Stimulated activated effector memory CD8-positive, alpha-beta T cell treated with anti-CD3 and anti-CD28 coated beads, Interleukin-12 subunit alpha, Interleukin-12 subunit beta, amount 100 ng/mL, for 72 hours (primary cell): Measurements from ENCODE around the gene MSMB.
A peak's percentile ranks its signal among the peaks of the same experiment; 100 is the strongest.
"Not testable (repeated sequence)": the region's sequence is repeated elsewhere in the genome, so short reads cannot be mapped to it uniquely, and the experiment has no call there.

ENCODE experiments used
- ATAC-seq: fragments of 150-1000 bp; cut with Tn5 transposase; 2 replicates; pipeline ENCODE4 v1.10.0; 2021
- DNase-seq, 2 donors: peaks; one replicate each; pipeline ENCODE4 v3.0.0; 2021 to 2022; ENCODE audit warnings: low spot score in 2 of 2
- H3K27ac Mint-ChIP-seq: one replicate; pipeline ENCODE4 v1.8.0; 2022; ENCODE audit warnings: mild to moderate bottlenecking, mixed read lengths
- H3K36me3 Mint-ChIP-seq: one replicate; pipeline ENCODE4 v1.8.0; 2022; ENCODE audit warnings: mild to moderate bottlenecking, mixed read lengths
- H3K4me1 Mint-ChIP-seq: one replicate; pipeline ENCODE4 v1.8.0; 2022; ENCODE audit warnings: mixed read lengths
- H3K4me3 Mint-ChIP-seq: one replicate; pipeline ENCODE4 v1.8.0; 2022; ENCODE audit warnings: mild to moderate bottlenecking, mixed read lengths
- H3K9me3 Mint-ChIP-seq: one replicate; pipeline ENCODE4 v1.8.0; 2022; ENCODE audit warnings: mixed read lengths

The MSMB gene

DNA sequence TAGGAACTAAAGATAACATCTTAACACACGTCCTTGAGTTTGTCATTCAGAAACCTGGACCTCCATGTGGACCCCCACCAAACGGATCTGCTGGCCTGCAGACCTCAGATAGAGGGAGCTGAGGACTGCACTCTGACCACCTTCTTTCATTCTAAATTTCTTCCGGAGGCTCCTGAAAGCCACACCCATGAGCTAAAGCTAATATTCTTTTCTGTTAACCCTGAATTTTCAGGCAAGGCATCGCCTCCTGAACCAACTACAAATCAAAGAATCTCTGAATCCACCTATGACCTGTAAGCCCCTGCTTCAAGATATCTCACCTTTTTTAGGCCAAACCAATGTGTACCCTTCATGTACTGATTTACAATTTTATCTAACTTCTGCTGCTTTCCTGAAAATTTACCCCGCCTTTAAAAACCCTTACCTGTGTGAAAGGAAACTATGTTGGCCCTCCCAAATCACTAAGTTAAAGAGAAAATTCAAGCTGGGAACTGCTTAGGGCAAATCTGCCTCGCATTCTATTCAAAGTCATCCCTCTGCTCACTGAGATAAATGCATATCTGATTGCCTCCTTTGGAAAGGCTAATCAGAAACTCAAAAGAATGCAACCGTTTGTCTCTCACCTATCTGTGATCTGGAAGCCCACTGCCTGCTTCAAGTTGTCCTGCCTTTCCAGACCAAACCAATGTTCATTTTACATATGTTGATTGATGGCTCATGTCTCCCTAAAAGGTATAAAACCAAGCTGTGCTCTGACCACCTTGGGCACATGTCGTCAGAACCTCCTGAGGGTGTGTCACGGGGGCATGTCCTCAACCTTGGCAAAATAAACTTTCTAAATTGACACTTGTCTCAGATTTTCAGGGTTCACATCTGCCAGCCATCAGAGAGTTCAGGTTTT is 7.7 kb upstream of the MSMB start:
- no peak overlapping the region for H3K4me3 Mint-ChIP-seq
- no peak for DNase-seq
- H3K4me1 Mint-ChIP-seq: peaks cover 6% of the 10 kb centered on the region
- H3K27ac Mint-ChIP-seq: no peak overlapping the region
- H3K9me3 Mint-ChIP-seq: peaks cover 3% of the 10 kb centered on the region
- ATAC-seq: no peak
- no peaks in the 10 kb centered on the region for H3K36me3 Mint-ChIP-seq

DNA sequence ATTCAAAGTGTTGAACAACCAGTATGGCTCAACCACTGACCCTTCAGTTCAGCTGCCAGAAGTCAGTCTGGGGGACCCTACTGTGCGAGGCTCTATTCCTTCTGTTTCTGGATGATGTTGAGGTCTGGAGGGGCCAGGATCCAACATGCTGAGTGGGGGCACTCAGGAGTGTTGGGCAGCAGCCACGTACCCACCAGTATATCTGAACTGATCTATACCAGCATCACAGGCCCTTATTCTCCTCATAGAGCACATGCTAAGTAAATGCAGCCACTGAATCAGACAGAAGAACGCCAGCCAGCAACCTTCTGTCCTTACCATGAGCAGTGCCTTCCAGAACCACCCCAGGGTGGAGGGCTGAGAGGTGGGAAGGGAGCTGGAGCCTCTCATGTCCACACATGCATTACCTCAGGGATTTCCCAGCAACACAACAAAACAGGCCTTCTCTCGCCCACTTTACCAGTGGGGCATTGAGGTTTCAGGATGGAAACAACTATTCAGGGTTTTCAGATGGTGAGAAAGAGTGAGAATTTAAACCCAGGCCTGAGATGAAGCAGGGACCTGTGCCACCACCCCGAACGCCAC is 6.8 kb upstream of the MSMB start:
- ATAC-seq: no peak
- Mint-ChIP-seq H3K27ac (no peak overlapping the region), H3K9me3 (peaks cover 3% of the 10 kb centered on the region), H3K4me3 (no peak overlapping the region), H3K4me1 (peaks cover 6% of the 10 kb centered on the region), H3K36me3 (no peaks in the 10 kb centered on the region)
- no peak for DNase-seq

DNA sequence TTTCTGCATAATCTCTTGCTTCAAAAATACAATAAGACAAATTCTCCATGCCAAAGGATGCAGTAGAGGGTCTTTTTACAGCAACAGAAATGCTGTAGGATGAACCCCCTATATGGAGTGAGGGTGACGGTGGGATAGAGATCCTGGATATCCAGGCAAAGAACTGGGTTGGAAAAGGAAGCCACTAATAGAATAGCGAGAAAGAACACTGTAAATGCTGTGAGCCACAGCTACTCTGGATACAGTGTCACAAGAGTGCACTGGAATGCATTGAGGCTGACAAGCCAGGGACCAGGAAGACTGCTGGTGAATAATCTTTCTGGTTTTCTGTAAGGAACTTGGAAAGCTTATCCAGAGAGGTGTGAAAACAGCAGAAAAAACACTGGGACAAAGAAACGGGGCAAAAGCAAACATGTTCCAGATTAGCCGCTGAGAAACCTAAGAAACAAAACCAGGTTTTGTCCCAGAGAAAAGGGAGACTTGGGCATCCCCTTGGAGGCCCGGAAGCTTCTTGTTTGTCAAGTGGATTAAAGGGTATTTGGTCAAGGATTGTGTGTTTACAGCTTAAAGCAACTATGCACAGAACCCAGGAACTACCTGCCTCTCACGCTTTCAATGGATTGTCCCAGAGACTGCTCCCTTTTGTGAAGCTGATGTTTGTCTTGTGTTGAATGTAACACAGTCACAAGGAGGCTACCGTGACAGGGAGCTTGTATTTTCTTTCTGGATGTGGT is 6.2 kb upstream of the MSMB start:
- Mint-ChIP-seq H3K4me1 (peaks cover 6% of the 10 kb centered on the region), H3K9me3 (peaks cover 3% of the 10 kb centered on the region), H3K36me3 (no peaks in the 10 kb centered on the region), H3K4me3 (no peak overlapping the region), H3K27ac (no peak overlapping the region)
- DNase-seq (no peak), ATAC-seq (no peak)

DNA sequence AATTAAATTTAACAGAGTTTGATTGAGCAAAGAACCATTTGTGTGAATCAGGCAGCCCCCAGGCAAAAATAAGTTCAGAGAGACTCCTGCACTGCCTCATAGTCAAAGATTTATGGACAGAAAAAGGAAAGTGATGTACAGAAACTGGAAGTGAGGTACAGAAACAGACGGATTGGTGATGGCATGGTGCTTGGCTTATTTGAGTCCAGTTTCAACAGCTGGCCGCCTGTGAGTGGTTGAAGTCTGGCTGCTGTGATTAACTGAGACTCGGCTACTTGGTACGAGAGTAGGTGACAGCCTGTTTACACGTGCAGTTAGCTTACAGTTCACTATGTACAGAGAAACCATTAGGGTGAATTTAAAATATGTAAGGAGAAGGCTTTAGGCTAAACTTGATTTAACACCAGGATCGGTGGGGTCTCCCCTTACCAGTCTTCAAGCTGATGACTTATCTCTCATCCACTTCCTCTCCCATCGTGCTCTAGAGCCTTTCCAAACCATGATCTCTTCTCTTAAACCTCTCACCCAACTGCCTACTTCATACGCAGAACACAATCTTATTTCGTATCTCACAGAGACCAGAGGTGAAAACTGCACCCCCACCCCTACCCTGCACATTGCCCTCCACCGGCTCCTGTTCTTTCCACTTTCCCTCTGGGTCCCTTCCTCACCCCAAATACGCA is 5.0 kb upstream of the MSMB start:
- no peak for DNase-seq
- no peak for ATAC-seq
- H3K4me1 Mint-ChIP-seq: peaks cover 6% of the 10 kb centered on the region
- no peak overlapping the region for H3K27ac Mint-ChIP-seq
- no peaks in the 10 kb centered on the region for H3K36me3 Mint-ChIP-seq
- H3K9me3 Mint-ChIP-seq: no peaks in the 10 kb centered on the region
- no peak overlapping the region for H3K4me3 Mint-ChIP-seq

DNA sequence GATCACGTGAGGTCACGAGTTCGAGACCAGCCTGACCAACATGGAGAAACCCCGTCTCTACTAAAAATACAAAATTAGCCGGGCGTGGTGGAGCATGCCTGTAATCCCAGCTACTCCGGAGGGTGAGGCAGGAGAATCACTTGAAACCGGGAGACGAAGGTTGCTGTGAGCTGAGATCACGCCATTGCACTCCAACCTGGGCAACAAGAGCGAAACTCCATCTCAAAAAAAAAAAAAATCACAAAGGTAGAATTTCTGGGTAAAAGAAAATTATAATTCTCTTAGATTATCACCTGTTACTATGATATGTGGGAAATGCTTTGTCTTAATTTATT is 3.4 kb upstream of the MSMB start:
- not testable (repeated sequence) for H3K36me3 Mint-ChIP-seq, H3K27ac Mint-ChIP-seq, DNase-seq, H3K4me1 Mint-ChIP-seq, H3K4me3 Mint-ChIP-seq, H3K9me3 Mint-ChIP-seq, ATAC-seq

DNA sequence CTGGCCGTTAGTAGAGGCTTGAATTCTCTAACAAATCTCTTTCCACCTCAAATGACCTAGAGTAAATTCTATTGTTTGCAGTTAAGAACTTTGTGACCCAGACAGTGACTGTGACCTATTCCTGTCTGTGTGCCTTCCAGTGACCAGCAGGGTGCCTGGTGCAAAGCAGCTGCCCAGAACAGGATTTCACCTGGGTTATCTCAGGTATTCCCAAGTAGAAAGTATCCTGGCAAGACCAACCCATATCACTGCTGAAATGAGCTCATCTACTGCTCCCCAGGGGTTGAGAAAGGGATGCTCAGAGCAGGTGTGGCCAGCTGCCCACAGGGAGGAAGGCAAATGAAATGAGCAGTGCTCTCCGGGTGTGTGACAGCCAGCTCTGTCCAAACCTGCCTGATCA is 2.1 kb upstream of the MSMB start:
- H3K27ac Mint-ChIP-seq: no peak overlapping the region
- no peak overlapping the region for H3K4me3 Mint-ChIP-seq
- no peaks in the 10 kb centered on the region for H3K9me3 Mint-ChIP-seq
- no peak for DNase-seq
- no peaks in the 10 kb centered on the region for H3K4me1 Mint-ChIP-seq
- no peaks in the 10 kb centered on the region for H3K36me3 Mint-ChIP-seq
- ATAC-seq: no peak

DNA sequence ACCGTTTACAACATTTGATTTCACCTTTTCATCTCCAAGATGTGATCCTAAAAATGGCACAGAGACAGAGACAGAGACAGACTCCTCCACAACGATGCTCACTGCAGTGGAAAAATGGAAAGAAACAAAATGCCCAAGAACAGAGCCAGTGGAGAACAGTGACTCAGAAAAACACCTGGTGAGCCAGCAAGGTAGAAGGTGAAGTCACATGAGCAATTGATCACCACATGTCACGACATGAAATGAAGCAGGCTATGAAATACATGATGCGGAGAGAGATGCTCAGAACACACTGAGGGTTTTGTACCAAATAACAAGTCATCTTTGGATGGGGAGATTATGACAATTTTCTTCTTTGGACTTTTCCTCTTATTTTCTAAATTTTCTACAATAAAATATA is 3.5 kb downstream of the MSMB start:
- no peak for ATAC-seq
- Mint-ChIP-seq H3K9me3 (no peaks in the 10 kb centered on the region), H3K36me3 (no peaks in the 10 kb centered on the region), H3K4me1 (no peaks in the 10 kb centered on the region), H3K4me3 (no peak overlapping the region), H3K27ac (no peak overlapping the region)
- no peak for DNase-seq

DNA sequence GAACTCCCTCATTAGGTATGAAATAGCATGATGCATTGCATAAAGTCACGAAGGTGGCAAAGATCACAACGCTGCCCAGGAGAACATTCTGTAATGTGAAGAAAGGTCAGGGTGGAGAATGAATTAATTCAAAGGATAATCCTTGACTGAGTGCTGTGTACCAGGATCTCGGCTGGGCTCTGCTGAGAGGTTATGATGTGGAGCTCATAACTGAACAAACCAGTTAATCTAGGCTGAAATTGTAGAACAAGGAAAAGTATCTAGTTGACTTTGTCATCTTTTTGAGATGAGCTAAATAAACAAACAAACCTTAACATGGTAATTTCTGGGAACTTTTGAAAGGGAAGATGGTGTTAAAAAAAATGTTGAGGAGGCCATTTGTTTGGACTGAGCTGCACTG is 6.1 kb downstream of the MSMB start:
- H3K27ac Mint-ChIP-seq: no peak overlapping the region
- ATAC-seq: no peak
- H3K9me3 Mint-ChIP-seq: no peaks in the 10 kb centered on the region
- no peak for DNase-seq
- no peaks in the 10 kb centered on the region for H3K4me1 Mint-ChIP-seq
- no peak overlapping the region for H3K4me3 Mint-ChIP-seq
- H3K36me3 Mint-ChIP-seq: no peaks in the 10 kb centered on the region

DNA sequence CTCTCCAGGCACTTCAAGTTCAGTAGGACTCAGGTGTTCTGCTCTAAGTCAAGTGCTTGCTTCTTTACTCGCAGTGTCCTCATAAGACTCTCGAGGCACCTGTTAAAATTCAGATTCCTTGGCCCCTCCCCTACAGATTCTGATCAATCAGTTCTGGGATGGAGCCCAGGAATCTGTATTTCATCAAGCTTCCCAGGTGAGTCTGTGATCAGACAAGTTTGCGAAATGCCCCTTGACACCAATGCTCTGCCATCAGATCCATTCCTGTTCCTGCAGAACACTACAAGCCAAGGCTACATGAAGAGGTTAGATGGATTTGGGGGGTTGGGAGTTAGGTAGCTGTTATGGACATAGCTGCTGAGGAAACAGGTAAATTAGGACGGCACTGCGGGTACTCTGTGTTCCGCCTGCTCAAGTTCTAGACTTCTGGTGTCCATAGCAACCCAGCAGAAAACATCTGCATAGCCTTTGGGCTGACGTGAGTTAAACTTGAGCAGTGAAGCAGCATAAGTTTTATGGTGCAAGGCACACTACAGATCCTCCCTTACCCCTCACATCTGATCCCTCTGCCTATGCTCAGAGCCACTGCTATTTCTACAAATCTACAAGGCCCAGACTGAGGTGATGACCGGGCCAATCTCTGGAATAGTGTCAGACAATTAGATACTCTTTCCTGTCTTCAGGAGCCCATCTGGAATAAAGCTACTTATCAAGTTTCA is 8.8 kb downstream of the MSMB start:
- no peak for ATAC-seq
- Mint-ChIP-seq H3K36me3 (no peaks in the 10 kb centered on the region), H3K9me3 (no peaks in the 10 kb centered on the region), H3K4me1 (no peaks in the 10 kb centered on the region), H3K4me3 (no peak overlapping the region), H3K27ac (no peak overlapping the region)
- no peak for DNase-seq

DNA sequence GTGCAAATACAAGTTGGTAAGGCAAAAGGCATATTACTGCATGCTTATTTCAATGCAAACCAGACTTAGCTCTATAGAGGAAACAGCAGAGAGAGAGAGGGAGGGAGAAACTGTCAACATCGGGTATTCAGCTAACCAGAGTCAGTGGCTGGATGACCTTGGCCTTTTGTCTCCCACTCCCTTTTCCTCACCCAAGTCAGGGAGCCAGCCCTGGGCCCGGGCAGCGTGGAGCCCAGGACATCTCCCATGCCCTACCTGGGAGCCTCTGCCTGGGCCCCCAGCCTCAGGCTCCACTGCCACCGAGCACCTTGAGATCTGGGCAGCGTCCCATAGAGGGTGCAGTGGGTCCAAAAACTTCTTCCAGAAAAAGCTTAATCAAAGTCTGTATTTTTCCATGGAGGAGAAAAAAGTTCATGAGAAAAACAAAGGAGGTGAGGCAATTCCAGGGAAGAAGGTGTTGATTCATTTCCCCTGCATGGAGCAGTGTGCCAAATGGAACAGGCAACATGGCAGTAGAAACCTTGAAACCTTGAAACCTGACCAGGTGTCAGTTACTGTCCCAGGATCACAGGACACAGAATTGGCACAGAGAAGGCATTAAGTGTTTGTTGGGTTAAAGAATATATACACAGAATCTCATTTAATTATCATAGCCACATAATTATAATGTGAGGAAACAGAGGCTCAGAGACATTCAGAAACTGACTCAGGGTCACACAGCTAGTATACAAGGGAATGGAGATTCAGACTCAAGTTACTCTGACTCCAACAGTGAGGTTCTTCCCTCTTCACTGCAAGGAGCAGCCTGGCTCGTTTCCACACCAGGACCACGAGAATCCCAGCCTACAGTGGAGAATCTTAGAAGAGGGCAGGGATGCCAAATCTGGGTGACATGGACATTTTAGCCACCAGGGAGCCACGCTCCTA is 9.9 kb downstream of the MSMB start:
- no peak overlapping the region for H3K27ac Mint-ChIP-seq

DNA sequence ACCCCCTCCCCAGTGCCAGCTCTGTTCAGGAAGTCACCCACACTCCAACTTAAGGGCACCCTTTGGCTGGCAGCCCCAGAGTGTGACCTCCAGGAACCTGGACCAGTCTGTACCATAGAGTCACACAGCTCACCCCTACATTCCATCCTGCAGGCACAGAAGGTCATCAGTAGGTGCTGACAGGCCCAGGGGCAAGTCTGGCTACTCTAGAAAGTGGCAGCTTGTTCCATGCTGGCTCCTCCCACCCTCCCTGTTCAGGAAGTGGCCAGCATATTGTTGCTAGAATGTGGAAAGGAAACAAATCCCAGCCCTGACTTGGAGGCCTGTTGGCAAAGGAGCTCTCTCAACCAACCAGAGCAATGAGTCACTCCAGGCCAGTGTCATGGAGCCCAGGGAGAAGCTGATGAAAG is 12.5 kb downstream of the MSMB start:
- Mint-ChIP-seq H3K36me3 (peaks cover 8% of the 10 kb centered on the region), H3K4me1 (peaks cover 16% of the 10 kb centered on the region), H3K9me3 (no peaks in the 10 kb centered on the region), H3K27ac (no peak overlapping the region), H3K4me3 (no peak overlapping the region)
- DNase-seq: no peak
- ATAC-seq: no peak

More for the DNA sequence above, 9.9 kb downstream of the MSMB start:
- H3K9me3 Mint-ChIP-seq: no peaks in the 10 kb centered on the region
- ATAC-seq: no peak
- DNase-seq: no peak
- no peak overlapping the region for H3K4me3 Mint-ChIP-seq
- H3K36me3 Mint-ChIP-seq: no peaks in the 10 kb centered on the region
- no peaks in the 10 kb centered on the region for H3K4me1 Mint-ChIP-seq

DNA sequence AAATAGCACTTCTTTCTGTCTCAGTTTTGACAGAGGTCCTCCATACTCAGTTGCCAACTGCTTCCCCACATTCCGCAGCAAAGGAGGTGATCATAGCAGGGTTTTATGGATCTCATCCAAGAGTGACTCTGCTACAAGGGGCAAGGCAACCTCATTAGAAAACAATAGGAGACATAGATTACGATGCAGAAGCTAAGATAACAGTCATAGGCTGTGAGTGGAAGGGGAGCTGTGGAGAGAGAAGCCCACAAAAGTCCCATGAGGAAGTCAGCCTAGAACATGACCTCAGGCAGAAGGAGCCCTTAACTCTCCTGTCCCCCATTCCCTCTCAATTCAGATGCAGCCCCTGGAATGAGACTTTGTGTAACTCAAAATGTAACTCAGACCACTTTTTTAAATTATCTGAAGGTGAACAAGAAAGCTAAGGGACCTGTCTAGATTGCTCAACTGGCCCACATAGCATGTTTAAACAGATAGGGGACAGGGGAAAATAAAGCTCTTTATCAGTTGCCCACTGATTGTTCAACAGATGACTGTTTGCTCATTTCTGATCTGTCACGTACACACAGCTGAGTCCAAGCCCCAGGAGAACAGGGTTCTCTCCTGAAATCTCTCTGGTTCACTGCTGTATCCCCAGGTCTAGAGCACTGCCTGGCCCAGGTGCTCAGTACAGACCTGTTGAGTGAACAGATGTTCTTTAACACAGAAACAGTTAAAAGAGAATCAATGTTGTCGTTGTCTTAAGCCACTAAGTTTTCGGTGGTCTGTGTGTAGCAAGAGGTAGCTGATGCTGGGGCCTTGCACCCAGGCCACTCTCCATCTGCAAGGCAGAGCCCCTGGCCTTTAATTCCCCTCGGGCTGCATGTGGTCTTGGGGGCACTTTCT is 14.2 kb downstream of the MSMB start:
- Mint-ChIP-seq H3K27ac (peak overlapping the region; percentile 76), H3K36me3 (peaks cover 25% of the 10 kb centered on the region), H3K9me3 (no peaks in the 10 kb centered on the region), H3K4me1 (peaks cover 33% of the 10 kb centered on the region), H3K4me3 (peak overlapping the region; percentile 93)
- ATAC-seq (no peak), DNase-seq (no peak)
